Measurements from ENCODE around the gene CBR3. TPM values are rescaled to one million over a fixed set of nuclear protein-coding genes. Genes with fewer than 3 reads are reported as not detected.

Gene CBR3
- total and polyA plus RNA-seq, 2 of the 4 experiments (the other 2 are of a cell fraction), result 13.4 to 15.4 TPM

DNA sequence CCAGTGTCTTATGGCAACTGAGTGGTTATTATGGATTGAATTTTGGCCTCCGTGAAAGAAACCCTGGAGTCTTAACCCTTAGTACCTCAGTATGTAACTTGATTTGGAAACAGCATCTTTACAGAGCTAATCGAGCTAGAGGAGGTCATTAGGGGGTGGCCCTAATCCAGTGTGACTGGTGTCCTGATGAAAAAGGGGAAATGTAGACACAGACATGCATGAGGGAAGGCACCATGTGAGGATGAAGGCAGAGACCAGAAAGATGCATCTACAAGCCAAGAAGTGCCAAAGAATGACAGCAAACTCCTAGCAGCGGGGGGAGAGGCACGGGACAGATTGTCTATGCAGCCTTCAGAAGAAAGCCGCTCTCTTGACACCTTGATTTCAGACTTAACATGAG, 36.5 kb downstream of the CBR3 start:
- H3K9me1 ChIP-seq (ENCODE audit: insufficient read depth, low read length), result peaks cover 26% of the 10 kb centered on the region
- WGBS, 2 experiments (ENCODE audit: extremely low coverage in 2 of 2, insufficient read length in 1 of 2), result 53% methylated on average over 3 of the region's 5 CpGs; no CpG with 5 or more reads in 1 of the 2 experiments
- in situ Hi-C loops (cut with MboI; ENCODE audit: low sequenced_read_pairs) (no loop called here), intact Hi-C loops (cut with micrococcal nuclease) (no loop called here), dilution Hi-C loops (cut with HindIII; ENCODE audit: low sequenced_read_pairs, unreplicated experiment) (no loop called here)
- H3K4ac ChIP-seq (ENCODE audit: low read depth, low read length), result 0 out of 2 replicates have a peak overlapping the region, but pooled peaks have one; percentile 13
- CTCF ChIA-PET, result no interaction called here
- H3K36me3 ChIP-seq (ENCODE audit: control insufficient read depth, insufficient read depth, low read length), result peaks cover 8% of the 10 kb centered on the region
- peaks cover 9% of the 10 kb centered on the region for H4K20me1 ChIP-seq (ENCODE audit: insufficient read depth, low read length)
- no peaks in the 10 kb centered on the region for H3K9me3 ChIP-seq (ENCODE audit: control insufficient read depth, insufficient read depth, low read length)
- peak overlapping the region; percentile 10; the same call in 1 of the 2 replicates for H3K14ac ChIP-seq (replicated peaks; ENCODE audit: low read depth, low read length)
- H4K91ac ChIP-seq (ENCODE audit: insufficient read depth, low read depth, low read length), result no peak overlapping the region
- peak overlapping the region in 1 of 2 experiments; percentile 2; a peak in 1 of 4 replicates for H4K8ac ChIP-seq (ENCODE audit: low read depth in 2 of 2, low read length in 2 of 2)
- H3K9ac ChIP-seq (ENCODE audit: low read depth, low read length), result no peak overlapping the region
- ATAC-seq (ENCODE audit: low read depth) (no peak), DNase-seq (no peak)
- no peak overlapping the region for H3K18ac ChIP-seq (ENCODE audit: low read depth, low read length)
- TF ChIP-seq SMC3 (IDR thresholded peaks at IDR 0.05; ENCODE audit: low read depth, low read length), result no peak
- TF ChIP-seq RAD21 (IDR thresholded peaks at IDR 0.05; ENCODE audit: low read length), result no peak
- no peak for TF ChIP-seq CEBPB (IDR thresholded peaks at IDR 0.05; ENCODE audit: low read depth, low read length)
- TF ChIP-seq FOS (IDR thresholded peaks at IDR 0.05; ENCODE audit: low read depth, low read length), result no peak
- no peak for TF ChIP-seq POLR2A (IDR thresholded peaks at IDR 0.05; ENCODE audit: low read depth, low read length)
- no peak for TF ChIP-seq MAFK (IDR thresholded peaks at IDR 0.05; ENCODE audit: low read depth, low read length)
- TF ChIP-seq, protein P1, sequence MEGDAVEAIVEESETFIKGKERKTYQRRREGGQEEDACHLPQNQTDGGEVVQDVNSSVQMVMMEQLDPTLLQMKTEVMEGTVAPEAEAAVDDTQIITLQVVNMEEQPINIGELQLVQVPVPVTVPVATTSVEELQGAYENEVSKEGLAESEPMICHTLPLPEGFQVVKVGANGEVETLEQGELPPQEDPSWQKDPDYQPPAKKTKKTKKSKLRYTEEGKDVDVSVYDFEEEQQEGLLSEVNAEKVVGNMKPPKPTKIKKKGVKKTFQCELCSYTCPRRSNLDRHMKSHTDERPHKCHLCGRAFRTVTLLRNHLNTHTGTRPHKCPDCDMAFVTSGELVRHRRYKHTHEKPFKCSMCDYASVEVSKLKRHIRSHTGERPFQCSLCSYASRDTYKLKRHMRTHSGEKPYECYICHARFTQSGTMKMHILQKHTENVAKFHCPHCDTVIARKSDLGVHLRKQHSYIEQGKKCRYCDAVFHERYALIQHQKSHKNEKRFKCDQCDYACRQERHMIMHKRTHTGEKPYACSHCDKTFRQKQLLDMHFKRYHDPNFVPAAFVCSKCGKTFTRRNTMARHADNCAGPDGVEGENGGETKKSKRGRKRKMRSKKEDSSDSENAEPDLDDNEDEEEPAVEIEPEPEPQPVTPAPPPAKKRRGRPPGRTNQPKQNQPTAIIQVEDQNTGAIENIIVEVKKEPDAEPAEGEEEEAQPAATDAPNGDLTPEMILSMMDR (conservative IDR thresholded peaks at IDR 0.05; ENCODE audit: low read depth, low read length), result no peak
- TF ChIP-seq RCOR1 (IDR thresholded peaks at IDR 0.05; ENCODE audit: insufficient replicate concordance, low read length), result no peak
- no peak for TF ChIP-seq RFX5 (IDR thresholded peaks at IDR 0.05; ENCODE audit: low read depth, low read length)
- TF ChIP-seq NFE2L2 (IDR thresholded peaks at IDR 0.05; ENCODE audit: low read depth, low read length), result no peak
- no peak for TF ChIP-seq CHD1 (IDR thresholded peaks at IDR 0.05; ENCODE audit: low read depth, low read length)
- no peak for TF ChIP-seq MXI1 (IDR thresholded peaks at IDR 0.05; ENCODE audit: borderline replicate concordance, low read depth, low read length)
- no peak for TF ChIP-seq MAZ (IDR thresholded peaks at IDR 0.05; ENCODE audit: borderline replicate concordance, low read depth, low read length)
- TF ChIP-seq, protein P2, sequence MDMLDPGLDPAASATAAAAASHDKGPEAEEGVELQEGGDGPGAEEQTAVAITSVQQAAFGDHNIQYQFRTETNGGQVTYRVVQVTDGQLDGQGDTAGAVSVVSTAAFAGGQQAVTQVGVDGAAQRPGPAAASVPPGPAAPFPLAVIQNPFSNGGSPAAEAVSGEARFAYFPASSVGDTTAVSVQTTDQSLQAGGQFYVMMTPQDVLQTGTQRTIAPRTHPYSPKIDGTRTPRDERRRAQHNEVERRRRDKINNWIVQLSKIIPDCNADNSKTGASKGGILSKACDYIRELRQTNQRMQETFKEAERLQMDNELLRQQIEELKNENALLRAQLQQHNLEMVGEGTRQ (IDR thresholded peaks at IDR 0.05; ENCODE audit: low read depth, low read length), result no peak
- TF ChIP-seq, protein P3, sequence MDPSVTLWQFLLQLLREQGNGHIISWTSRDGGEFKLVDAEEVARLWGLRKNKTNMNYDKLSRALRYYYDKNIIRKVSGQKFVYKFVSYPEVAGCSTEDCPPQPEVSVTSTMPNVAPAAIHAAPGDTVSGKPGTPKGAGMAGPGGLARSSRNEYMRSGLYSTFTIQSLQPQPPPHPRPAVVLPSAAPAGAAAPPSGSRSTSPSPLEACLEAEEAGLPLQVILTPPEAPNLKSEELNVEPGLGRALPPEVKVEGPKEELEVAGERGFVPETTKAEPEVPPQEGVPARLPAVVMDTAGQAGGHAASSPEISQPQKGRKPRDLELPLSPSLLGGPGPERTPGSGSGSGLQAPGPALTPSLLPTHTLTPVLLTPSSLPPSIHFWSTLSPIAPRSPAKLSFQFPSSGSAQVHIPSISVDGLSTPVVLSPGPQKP (IDR thresholded peaks at IDR 0.05; ENCODE audit: borderline replicate concordance, low read depth, low read length), result no peak
- TF ChIP-seq BHLHE40 (IDR thresholded peaks at IDR 0.05; ENCODE audit: low read depth, low read length), result no peak
- no peak overlapping the region; the same call in 2 of the 3 replicates for H2BK15ac ChIP-seq (ENCODE audit: low read depth, low read length)
- no peak overlapping the region for H2AFZ ChIP-seq (replicated peaks; ENCODE audit: low read length, poor library complexity)
- H3K4me3 ChIP-seq (ENCODE audit: insufficient read depth, low read depth, low read length), result no peak overlapping the region
- H3K27ac ChIP-seq (ENCODE audit: insufficient read depth, low read length), result no peak overlapping the region
- no peak overlapping the region for H2BK120ac ChIP-seq (ENCODE audit: low read depth, low read length)
- H2BK5ac ChIP-seq (ENCODE audit: low read depth, low read length, poor library complexity, severe bottlenecking), result no peak overlapping the region
- H3K56ac ChIP-seq (ENCODE audit: extremely low read depth, insufficient read depth, low read length), result no peak overlapping the region
- peaks cover 5 to 51% of the 10 kb centered on the region in 2 experiments; a peak in 3 of 4 replicates for H3K79me1 ChIP-seq (ENCODE audit: low read depth in 1 of 2, low read length in 2 of 2)
- POLR2A ChIA-PET (ENCODE audit: unreplicated experiment), result no interaction called here
- BruUV-seq (replicated peaks), result no TSS peak
- H3K23ac ChIP-seq (ENCODE audit: low read depth, low read length), result peak overlapping the region; percentile 4; the same call in 1 of the 2 replicates
- no peak overlapping the region for H4K5ac ChIP-seq (ENCODE audit: low read depth, low read length)
- no peak overlapping the region for H2AK9ac ChIP-seq (replicated peaks; ENCODE audit: low read depth, low read length, poor library complexity)
- H2BK20ac ChIP-seq (ENCODE audit: low read depth, low read length), result no peak overlapping the region
- no peaks in the 10 kb centered on the region for H3K27me3 ChIP-seq (ENCODE audit: control insufficient read depth, insufficient read depth, low read length)
- no peak overlapping the region for H3K4me2 ChIP-seq (ENCODE audit: low read depth, low read length)
- peak overlapping the region; percentile 79; the same call in 1 of the 2 replicates for H2AK5ac ChIP-seq (ENCODE audit: low read depth, low read length)
- H3K4me1 ChIP-seq (ENCODE audit: control insufficient read depth, insufficient read depth, low read length), result peaks cover 11% of the 10 kb centered on the region
